ENCODE results near the gene SOX18.

- TF ChIP-seq POLR2A (IDR thresholded peaks at IDR 0.05), result no peak
- no peak for TF ChIP-seq CTCF (IDR thresholded peaks at IDR 0.05 in 8 of 11, conservative IDR thresholded peaks at IDR 0.05 in 3 of 11)
- no peak for TF ChIP-seq POLR2AphosphoS5 (IDR thresholded peaks at IDR 0.05)
These were observed 25.9 kb downstream of the SOX18 start for GRCh38 chr20:64023361-64024140.

Measured in spleen (tissue), 7 donors.